Trophoblast cell (in vitro differentiated cells and primary cell): ENCODE measurements around the gene POU5F1.
"Not testable (repeated sequence)": the region's sequence is repeated elsewhere in the genome, so short reads cannot be mapped to it uniquely, and the experiment has no call there.

ENCODE experiments used
- DNase-seq, 2 donors: peaks; one replicate each; pipeline ENCODE4 v3.0.0-alpha.2; 2016
- H2AFZ ChIP-seq: 2 replicates; pipeline ENCODE4 v1.6.1; 2013; ENCODE audit warnings: low read length, moderate library complexity, mild to moderate bottlenecking; ENCODE audit not compliant: insufficient read depth, poor library complexity
- H2AK5ac ChIP-seq: 2 replicates; pipeline ENCODE4 v1.6.1; 2013; ENCODE audit warnings: mild to moderate bottlenecking, low read length
- H2BK120ac ChIP-seq: 2 replicates; pipeline ENCODE4 v1.6.1; 2013; ENCODE audit warnings: low read length, mild to moderate bottlenecking, moderate library complexity; ENCODE audit not compliant: insufficient read depth, poor library complexity
- H2BK12ac ChIP-seq: 2 replicates; pipeline ENCODE4 v1.6.1; 2013; ENCODE audit warnings: mild to moderate bottlenecking, low read length, moderate library complexity
- H2BK5ac ChIP-seq: 2 replicates; pipeline ENCODE4 v1.6.1; 2013; ENCODE audit warnings: low read length, low read depth, moderate library complexity, mild to moderate bottlenecking; ENCODE audit not compliant: poor library complexity
- H3K14ac ChIP-seq: 2 replicates; pipeline ENCODE4 v1.6.1; 2013; ENCODE audit warnings: mild to moderate bottlenecking, low read length
- H3K18ac ChIP-seq: 2 replicates; pipeline ENCODE4 v1.6.1; 2013; ENCODE audit warnings: mild to moderate bottlenecking, low read length
- H3K23ac ChIP-seq: 2 replicates; pipeline ENCODE4 v1.6.1; 2013; ENCODE audit warnings: low read length
- H3K27ac ChIP-seq: 2 replicates; pipeline ENCODE4 v1.5.1; 2013; ENCODE audit warnings: low read depth, mild to moderate bottlenecking, inconsistent platforms, low read length, moderate library complexity
- H3K27me3 ChIP-seq: 2 replicates; pipeline ENCODE4 v1.6.1; 2013; ENCODE audit warnings: inconsistent platforms, mild to moderate bottlenecking, low read length, moderate library complexity; ENCODE audit not compliant: insufficient read depth
- H3K36me3 ChIP-seq, 2 experiments: 1 replicate in 1 of 2; 2 replicates in 1 of 2; pipeline ENCODE4 v1.6.1; 2013; ENCODE audit warnings: low read length in 2 of 2, mild to moderate bottlenecking in 2 of 2, moderate library complexity in 1 of 2; ENCODE audit not compliant: insufficient read depth in 2 of 2, control insufficient read depth in 1 of 2
- H3K4ac ChIP-seq: 2 replicates; pipeline ENCODE4 v1.6.1; 2013; ENCODE audit warnings: low read depth, mild to moderate bottlenecking, low read length, moderate library complexity
- H3K4me1 ChIP-seq, 2 experiments: 1 replicate in 1 of 2; 2 replicates in 1 of 2; pipeline ENCODE4 v1.6.1; 2013; ENCODE audit warnings: low read length in 2 of 2, mild to moderate bottlenecking in 2 of 2, moderate library complexity in 1 of 2; ENCODE audit not compliant: insufficient read depth in 2 of 2, control insufficient read depth in 1 of 2
- H3K4me2 ChIP-seq: 2 replicates; pipeline ENCODE4 v1.6.1; 2013; ENCODE audit warnings: inconsistent platforms, mild to moderate bottlenecking, low read length, moderate library complexity
- H3K4me3 ChIP-seq: 2 replicates; pipeline ENCODE4 v1.5.1; 2013; ENCODE audit warnings: mild to moderate bottlenecking, low read depth, low read length, inconsistent platforms
- H3K79me1 ChIP-seq: one replicate; pipeline ENCODE4 v1.6.1; 2013; ENCODE audit warnings: low read length
- H3K79me2 ChIP-seq: 2 replicates; pipeline ENCODE4 v1.6.1; 2013; ENCODE audit warnings: low read length, mild to moderate bottlenecking; ENCODE audit not compliant: control insufficient read depth, insufficient read depth, poor library complexity
- H3K9ac ChIP-seq: 2 replicates; pipeline ENCODE4 v1.6.1; 2013; ENCODE audit warnings: mild to moderate bottlenecking, low read length
- H3K9me3 ChIP-seq: 2 replicates; pipeline ENCODE4 v1.6.1; 2013; ENCODE audit warnings: low read depth, mild to moderate bottlenecking, control low read depth, inconsistent platforms, low read length; ENCODE audit not compliant: insufficient read depth
- H4K12ac ChIP-seq: 2 replicates; pipeline ENCODE4 v1.6.1; 2013; ENCODE audit warnings: low read depth, mild to moderate bottlenecking, low read length, moderate library complexity
- H4K8ac ChIP-seq: 2 replicates; pipeline ENCODE4 v1.6.1; 2013; ENCODE audit warnings: low read depth, mild to moderate bottlenecking, low read length, moderate library complexity
- H4K91ac ChIP-seq: one replicate; pipeline ENCODE4 v1.6.1; 2013; ENCODE audit warnings: low read depth, mild to moderate bottlenecking, low read length, moderate library complexity
- WGBS: extraction: QIAGEN DNeasy Blood & Tissue Kit; methylation state at CpG from one replicate; pipeline ENCODE4 v1.1.7; 2013; ENCODE audit warnings: missing lambda C conversion rate; ENCODE audit not compliant: insufficient read length, insufficient coverage; ENCODE audit errors: extremely low coverage; 5-methylcytosine and 5-hydroxymethylcytosine counted together

Gene POU5F1

DNA sequence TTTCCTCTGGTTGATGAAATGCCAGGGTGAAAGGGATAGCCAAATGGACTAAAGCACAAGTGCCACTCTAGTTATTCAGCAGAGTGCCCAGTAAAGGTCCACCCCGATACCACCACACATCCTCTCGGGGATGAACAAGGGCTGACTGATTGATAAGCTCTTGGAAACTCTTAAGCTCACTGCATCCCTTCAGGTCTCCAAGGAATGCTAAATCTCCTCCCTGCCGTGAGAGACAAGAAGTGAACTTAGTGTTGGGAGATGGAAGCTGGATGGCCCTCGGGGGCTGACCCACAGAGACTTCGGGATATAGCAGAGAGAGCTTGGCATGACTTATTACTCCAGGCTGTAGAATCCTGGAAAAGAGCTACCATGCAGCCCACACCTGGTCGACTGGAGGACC lies 13.4 kb upstream of the POU5F1 start:
- H2BK12ac ChIP-seq, DNase-seq, H4K8ac ChIP-seq, H3K79me2 ChIP-seq, H3K27ac ChIP-seq, H3K9ac ChIP-seq, H2AK5ac ChIP-seq, H3K36me3 ChIP-seq, H3K14ac ChIP-seq, H4K91ac ChIP-seq, H3K4me3 ChIP-seq, H2AFZ ChIP-seq, H2BK120ac ChIP-seq, H3K9me3 ChIP-seq, H3K79me1 ChIP-seq, H4K12ac ChIP-seq, H3K23ac ChIP-seq, H3K27me3 ChIP-seq, H3K4me1 ChIP-seq, H3K18ac ChIP-seq, H2BK5ac ChIP-seq, H3K4me2 ChIP-seq, H3K4ac ChIP-seq: not testable (repeated sequence)
- WGBS, result no CpG with 5 or more reads among the region's 6 CpGs

- not testable (repeated sequence) for H2BK12ac ChIP-seq, H3K36me3 ChIP-seq, H3K4me1 ChIP-seq
These were observed 12.8 kb upstream of the POU5F1 start for GRCh38 chr6:31183287-31183686.

GRCh38 chr6:31180500-31180899 lies 10.0 kb upstream of the POU5F1 start:
- H3K14ac ChIP-seq, result no peak overlapping the region
- no peaks in the 10 kb centered on the region for H3K36me3 ChIP-seq
- H2BK5ac ChIP-seq, result no peak overlapping the region
- no peak overlapping the region for H2AFZ ChIP-seq
- no peaks in the 10 kb centered on the region for H3K79me1 ChIP-seq
- H3K79me2 ChIP-seq, result no peaks in the 10 kb centered on the region
- H3K4me3 ChIP-seq, result no peak overlapping the region
- H2BK12ac ChIP-seq, result no peak overlapping the region
- WGBS, result no CpG with 5 or more reads among the region's 26 CpGs
- no peak overlapping the region for H3K4me2 ChIP-seq
- H3K27me3 ChIP-seq, result no peaks in the 10 kb centered on the region
- H4K91ac ChIP-seq, result no peak overlapping the region
- H3K27ac ChIP-seq, result no peak overlapping the region
- no peak overlapping the region for H2AK5ac ChIP-seq
- H3K4ac ChIP-seq, result no peak overlapping the region
- H3K9me3 ChIP-seq, result no peaks in the 10 kb centered on the region
- no peak overlapping the region for H2BK120ac ChIP-seq
- no peak overlapping the region for H3K23ac ChIP-seq
- no peak overlapping the region for H3K18ac ChIP-seq
- H4K8ac ChIP-seq, result no peak overlapping the region
- no peak overlapping the region for H3K9ac ChIP-seq
- DNase-seq, result peak; percentile 65 to 85
- H4K12ac ChIP-seq, result no peak overlapping the region
- no peaks in the 10 kb centered on the region for H3K4me1 ChIP-seq

More at GRCh38 chr6:31183287-31183686, 12.8 kb upstream of the POU5F1 start:
- not testable (repeated sequence) for H3K79me2 ChIP-seq, H3K27ac ChIP-seq, H3K4me3 ChIP-seq, DNase-seq, H3K18ac ChIP-seq, H3K23ac ChIP-seq, H2BK5ac ChIP-seq, H3K4ac ChIP-seq, H4K12ac ChIP-seq, H3K4me2 ChIP-seq, H3K27me3 ChIP-seq, H4K91ac ChIP-seq, H4K8ac ChIP-seq, H2AFZ ChIP-seq, H3K14ac ChIP-seq, H2AK5ac ChIP-seq, H2BK120ac ChIP-seq, H3K9me3 ChIP-seq, H3K79me1 ChIP-seq, H3K9ac ChIP-seq
- no CpG with 5 or more reads among the region's 2 CpGs for WGBS

- Histone ChIP-seq H3K4ac (no peak overlapping the region), H3K4me3 (no peak overlapping the region), H4K12ac (no peak overlapping the region), H3K27me3 (no peaks in the 10 kb centered on the region), H3K9ac (no peak overlapping the region), H2BK120ac (no peak overlapping the region), H3K36me3 (no peaks in the 10 kb centered on the region), H4K8ac (no peak overlapping the region), H3K14ac (no peak overlapping the region), H3K18ac (no peak overlapping the region), H2AFZ (no peak overlapping the region), H2AK5ac (no peak overlapping the region), H2BK12ac (no peak overlapping the region), H3K9me3 (no peaks in the 10 kb centered on the region), H3K27ac (no peak overlapping the region), H3K4me1 (no peaks in the 10 kb centered on the region), H3K79me2 (no peaks in the 10 kb centered on the region), H3K23ac (no peak overlapping the region), H4K91ac (no peak overlapping the region), H3K4me2 (no peak overlapping the region), H2BK5ac (no peak overlapping the region), H3K79me1 (no peaks in the 10 kb centered on the region)
- DNase-seq, result no peak
- WGBS, result no CpG with 5 or more reads among the region's 8 CpGs
These were observed 9.4 kb upstream of the POU5F1 start for GRCh38 chr6:31179896-31180295.
